CD4-positive, alpha-beta T cell treated with Interleukin-2 at 100 ng/mL for 4 hours (primary cell): ENCODE measurements around the gene FEZF1.
"Not testable (repeated sequence)": the region's sequence is repeated elsewhere in the genome, so short reads cannot be mapped to it uniquely, and the experiment has no call there.

Source experiments
- DNase-seq: peaks from one replicate; pipeline ENCODE4 v3.0.0-alpha.2; 2020; ENCODE audit warnings: low spot score

FEZF1 gene

GRCh38 chr7:122307228-122307621 lies 2.7 kb upstream of the FEZF1 start:
- DNase-seq, result no peak

- no peak for DNase-seq
Observed at GRCh38 chr7:122306320-122307227, 2.0 kb upstream of the FEZF1 start.

DNA sequence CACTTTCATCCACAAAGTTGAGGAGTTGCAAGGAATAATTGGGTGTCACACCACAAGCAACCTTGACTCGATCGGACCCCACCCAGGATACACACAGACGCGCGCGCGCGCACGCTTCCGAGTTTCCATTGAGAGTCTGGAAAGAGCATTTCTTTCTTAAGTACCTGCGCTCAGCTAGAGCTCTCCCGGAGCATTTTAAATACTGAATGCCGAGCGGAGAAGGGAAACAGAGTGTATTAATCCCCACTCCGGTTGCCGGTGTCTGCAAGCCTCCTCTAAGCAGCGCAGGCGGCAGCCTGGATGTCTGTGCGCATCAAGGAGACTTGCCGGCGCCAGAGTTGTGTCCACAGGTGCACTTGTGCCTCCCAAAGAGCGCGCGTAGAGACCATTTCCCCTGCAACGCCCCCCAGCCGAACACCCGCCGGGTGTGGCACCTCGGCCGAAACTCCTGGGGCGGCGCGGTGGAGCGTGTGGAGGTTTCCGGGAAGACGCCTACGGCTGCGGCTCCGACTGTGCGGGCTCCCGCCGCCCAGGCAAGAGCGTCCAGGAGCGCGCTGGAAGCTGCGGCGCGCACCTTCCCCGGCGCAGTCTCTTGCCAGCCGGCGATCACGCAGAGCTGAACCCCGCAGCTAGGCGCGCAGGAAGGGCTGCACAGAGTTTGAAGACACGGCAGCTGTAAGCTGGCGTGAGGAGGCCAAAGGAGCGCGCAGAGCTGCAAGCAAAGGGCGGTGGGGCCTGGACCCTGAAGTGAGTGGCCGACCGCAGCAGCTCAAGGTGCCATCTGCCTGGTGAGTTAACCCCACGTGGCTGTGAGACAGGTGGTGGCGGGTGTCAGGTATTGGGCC lies 1.1 kb upstream of the FEZF1 start:
- no peak for DNase-seq

DNA sequence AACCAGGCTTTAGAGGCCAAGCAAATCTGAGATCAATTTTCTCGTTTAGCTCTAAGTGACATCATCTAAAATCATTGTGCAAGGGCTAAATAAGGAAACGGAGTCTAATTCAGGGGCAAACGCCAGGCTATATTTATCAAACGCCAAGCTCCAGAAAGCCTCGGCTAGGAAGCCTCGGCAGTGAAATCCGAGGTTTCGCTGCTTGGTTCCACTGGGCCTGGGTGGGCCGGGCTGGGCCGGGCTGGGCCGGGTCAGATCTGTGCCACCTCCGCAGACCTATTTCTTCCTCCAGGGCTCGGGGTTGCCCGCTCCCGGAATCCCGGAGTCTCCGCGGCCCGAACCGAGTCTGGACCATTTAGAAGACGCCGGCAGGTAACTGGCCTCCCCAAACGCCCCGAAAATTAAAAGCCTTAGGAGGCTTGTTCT lies 459 bp upstream of the FEZF1 start:
- no peak for DNase-seq

DNA sequence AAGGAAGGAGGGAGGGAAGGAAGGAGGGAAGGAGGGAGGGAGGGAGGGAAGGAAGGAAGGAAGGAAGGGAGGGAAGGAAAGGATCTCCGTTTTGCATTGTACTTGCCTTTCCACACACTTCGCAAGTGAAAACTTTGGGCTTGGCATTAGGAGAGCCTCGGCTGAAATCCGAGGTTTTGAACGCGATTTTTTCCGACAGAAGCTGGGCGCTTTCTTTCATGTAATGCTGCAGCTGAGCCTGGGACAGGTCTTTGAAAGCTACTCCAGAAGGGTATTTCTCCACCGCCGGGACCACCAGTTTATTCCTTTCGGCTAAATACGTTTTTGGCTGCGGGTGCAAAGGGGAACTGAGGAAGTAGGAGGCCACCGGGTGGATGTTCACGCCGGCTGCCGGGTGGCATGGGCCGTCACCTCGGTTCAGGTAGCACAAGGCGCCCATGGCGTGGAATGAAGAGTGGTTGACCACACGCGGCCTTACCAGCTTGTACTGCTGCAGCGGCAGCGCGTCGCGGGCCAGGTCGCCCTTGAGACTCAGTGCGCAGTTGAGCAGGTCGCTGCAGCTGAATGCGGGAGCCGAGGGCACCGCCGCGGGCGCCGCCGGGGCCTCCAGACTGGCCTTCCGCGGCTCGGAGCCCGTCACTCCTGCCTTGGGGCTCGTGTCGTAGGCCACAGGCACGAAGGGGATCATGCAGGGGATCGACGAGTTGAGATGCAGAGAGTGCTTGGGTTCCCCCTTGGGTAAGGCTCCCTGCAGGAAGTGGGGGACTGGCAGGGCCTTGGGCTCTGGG lies 825 bp downstream of the FEZF1 start:
- no peak for DNase-seq

DNA sequence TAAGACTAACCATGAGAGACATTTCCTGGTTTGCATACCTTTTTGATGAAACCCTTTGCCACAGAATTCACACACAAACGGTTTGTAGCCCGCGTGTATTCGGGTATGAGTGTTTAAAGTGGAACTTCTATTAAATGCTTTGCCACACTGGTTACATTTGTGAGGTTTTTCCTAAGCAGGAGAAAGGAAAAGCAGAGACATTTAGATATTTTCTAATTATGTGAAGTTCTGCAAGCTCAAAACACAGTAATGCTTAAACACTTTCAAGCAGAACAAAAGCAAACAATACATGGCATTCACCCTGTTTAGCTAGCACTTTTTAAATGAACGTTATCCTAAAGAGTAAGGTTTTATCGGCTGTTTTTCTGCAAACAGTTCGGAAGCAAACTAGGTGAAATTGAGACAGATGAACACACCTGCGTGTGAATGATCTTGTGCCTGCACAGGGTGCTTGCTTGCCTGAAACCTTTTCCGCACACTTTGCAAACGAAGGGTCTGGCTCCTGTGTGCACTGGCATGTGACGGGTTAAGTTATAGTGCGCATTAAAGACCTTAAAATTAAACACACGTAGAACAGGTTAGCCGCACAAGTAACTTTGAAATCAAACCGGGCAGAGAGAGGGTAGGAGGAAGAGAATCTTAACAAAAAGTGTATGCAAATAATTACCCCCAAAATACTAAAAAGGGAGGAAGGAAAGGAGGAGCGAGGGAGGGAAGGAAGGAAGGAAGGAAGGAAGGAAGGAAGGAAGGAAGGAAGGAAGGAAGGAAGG lies 1.6 kb downstream of the FEZF1 start:
- no peak for DNase-seq

DNA sequence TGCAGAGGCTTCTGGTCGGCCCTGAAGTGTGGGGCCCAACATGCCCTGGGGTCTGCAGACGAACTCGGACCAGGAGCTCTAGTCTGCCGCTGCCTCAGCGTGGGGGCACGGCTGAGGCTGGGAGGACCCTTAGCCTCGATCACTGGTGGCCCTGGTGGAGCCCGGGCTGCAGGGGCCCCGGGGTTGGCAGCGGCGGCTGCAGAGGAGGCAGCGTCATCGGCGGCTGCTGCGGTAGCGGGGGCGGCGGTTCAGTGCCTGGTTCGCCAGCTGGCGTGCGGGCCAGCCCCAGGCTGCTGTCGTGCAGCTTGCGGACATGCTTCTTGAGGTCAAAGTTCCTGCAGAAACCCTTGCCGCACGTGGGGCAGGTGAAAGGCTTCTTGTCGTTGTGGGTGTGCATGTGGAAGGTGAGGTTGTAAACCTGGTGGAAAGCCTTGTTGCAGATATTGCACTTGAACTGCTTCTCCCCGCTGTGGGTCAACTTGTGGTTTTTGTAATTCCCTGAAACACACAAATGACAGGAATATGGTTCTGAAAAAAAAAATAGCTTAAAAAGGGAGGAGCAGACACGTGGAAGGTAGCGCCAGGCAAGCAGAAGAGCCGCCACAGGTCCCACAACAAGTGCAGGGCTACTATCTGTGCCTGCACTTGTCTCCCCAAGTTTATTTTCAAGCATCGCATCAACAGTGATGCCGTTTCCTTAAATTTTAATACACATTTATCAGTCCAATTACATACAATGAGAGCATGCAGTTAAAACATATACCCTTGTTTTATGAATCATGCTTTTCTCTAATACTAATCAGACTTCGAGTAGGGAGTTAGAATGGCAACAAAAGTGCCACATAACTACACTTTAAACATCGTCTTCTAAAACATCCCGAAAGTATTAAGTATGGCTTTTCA lies 2.4 kb downstream of the FEZF1 start:
- no peak for DNase-seq

DNA sequence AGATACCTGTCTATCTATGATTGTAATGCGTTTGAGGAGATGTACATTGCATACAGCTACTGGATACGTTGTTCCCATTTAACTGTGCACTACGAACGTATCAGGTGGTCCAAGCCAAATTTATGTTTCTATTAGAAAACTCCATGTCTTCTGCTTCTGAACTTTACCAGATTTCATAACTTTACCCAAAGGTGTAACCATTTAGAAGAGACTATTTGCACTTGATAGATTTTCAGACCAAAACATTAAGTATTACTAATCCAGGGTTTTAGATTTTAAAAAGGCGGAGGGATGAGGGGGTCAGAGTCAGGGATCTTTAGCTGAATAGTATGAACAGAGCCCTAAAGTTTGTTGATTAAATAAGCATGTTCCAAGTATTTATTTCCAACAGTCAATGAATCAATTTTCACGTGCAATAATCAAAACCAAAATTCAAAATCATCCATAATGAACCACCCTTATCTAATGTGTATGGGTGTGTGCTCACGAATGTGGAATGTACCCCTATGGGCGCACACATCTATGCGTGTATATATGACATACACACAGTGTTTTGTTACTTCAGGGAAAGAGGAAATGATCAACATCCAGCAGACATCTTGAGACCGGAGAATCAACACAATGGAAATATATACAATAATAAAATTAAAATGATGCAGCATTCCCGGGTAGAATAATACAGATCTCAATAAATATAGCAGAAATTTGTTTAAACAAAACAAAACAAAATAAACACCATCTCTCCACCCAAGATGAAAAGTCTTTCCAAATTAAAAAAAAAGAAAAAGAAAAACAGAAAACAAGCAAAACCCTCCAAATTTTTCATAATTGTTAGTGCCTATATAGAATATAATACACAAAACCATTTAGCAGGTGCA lies 3.4 kb downstream of the FEZF1 start:
- DNase-seq, result no peak

GRCh38 chr7:122300211-122300932 lies 4.2 kb downstream of the FEZF1 start:
- DNase-seq, result no peak

DNA sequence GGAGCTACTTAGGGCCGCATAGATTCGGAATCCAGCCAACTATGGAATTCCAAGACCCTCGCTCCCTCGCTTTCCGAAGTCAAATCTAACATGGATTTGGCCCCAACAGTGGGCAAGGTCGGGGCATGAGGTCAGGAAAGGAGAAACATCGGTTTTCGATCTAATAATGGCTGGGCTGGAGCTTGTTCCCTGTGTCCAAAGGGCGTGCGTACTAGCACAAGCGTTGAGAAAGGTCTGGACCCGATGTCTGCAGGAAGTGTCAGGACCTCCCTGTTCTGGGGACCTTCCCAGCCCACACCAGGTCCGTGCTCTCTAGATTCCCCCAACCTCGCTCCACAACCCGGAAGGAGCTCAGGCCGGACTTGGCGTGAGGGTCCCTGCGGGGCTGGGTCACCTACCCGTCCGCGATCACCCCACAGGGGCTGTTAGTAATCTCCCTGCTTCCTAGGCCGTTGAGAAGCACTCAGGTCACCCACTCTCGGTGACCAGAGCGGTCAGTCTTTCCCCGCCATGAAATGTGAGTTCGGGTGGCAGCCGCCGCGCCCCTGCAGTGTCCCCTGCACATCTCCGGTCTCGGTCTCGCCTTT lies 4.8 kb downstream of the FEZF1 start:
- no peak for DNase-seq

DNA sequence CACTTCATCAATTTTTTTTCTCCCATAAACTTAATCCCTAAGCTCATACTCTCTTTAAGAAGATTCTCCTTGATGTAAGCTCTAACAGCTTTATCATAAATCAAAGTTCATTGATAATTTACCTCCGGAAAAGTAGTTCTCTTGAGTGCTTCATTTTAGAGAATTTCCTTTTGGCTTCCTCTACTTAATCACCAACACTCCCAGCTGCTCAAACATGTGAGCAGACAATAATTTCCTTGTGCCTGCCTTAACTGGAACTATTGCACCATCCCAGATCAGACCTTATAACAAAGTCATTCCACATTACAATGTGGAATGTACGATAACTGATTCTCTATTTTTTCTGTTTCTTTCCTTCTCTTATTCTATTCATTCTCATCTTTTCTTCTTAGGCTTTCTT lies 5.9 kb downstream of the FEZF1 start:
- DNase-seq, result no peak

- no peak for DNase-seq
Observed at GRCh38 chr7:122298131-122298530, 6.4 kb downstream of the FEZF1 start.

DNA sequence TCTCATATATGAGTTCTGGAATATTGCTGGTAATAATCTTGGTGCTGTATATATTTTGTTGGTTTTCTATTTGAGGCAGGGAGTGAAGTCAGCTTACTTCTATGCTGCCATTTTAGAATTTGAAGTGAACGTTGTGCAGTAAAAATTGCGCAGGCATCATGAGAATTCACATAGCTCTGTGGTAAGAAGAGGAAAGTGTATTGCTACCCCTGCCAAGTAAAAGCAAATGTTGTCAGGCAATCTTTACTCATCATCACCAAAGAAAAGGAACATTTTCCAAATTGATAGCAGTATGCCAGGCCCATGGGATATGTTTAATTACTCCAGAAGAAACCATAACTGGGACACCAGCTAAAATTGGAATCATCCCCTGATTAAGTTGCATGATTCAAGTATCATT lies 13.4 kb downstream of the FEZF1 start:
- DNase-seq, result no peak

- no peak for DNase-seq
Observed at GRCh38 chr7:122290476-122290875, 14.1 kb downstream of the FEZF1 start.

GRCh38 chr7:122289426-122289825 lies 15.1 kb downstream of the FEZF1 start:
- no peak for DNase-seq

GRCh38 chr7:122284608-122285007 lies 19.9 kb downstream of the FEZF1 start:
- DNase-seq, result not testable (repeated sequence)

GRCh38 chr7:122273117-122273516 lies 31.4 kb downstream of the FEZF1 start:
- no peak for DNase-seq

- DNase-seq, result no peak
Observed at GRCh38 chr7:122269241-122269640, 35.3 kb downstream of the FEZF1 start.
